A549 (cell line): ENCODE results near the gene VPS29. TPM values are rescaled to one million over a fixed set of nuclear protein-coding genes. Genes with fewer than 3 reads are reported as not detected.
"Not testable (repeated sequence)": the region's sequence is repeated elsewhere in the genome, so short reads cannot be mapped to it uniquely, and the experiment has no call there.

ENCODE experiments used
- ATAC-seq, 2 experiments: fragments of 200-7000 bp in 1 of 2; fragments of >200 bp in 1 of 2; cut with Nextera tagmentation in 1 of 2; cut with Tn5 transposase in 1 of 2; 3 replicates each; pipeline versions ENCODE4 v1.8.0 to v1.9.1; 2018 to 2020; ENCODE audit warnings: mild to moderate bottlenecking in 1 of 2, moderate library complexity in 1 of 2
- CTCF ChIA-PET: fragments of 300-600 bp; sonication (Branson Sonifier 250); formaldehyde crosslinking; extraction: SDS; loops from one replicate; lab custom pipeline; 2021; ENCODE audit warnings: antibody characterized with exemption, inconsistent platforms; lab: Yijun Ruan, JAX
- POLR2A ChIA-PET: fragments of 350-600 bp; formaldehyde crosslinking; extraction: SDS; loops from one replicate; lab custom pipeline; 2021; ENCODE audit warnings: antibody characterized with exemption, inconsistent platforms; lab: Yijun Ruan, JAX
- DNase-seq, 2 experiments: peaks; one replicate each; pipeline versions ENCODE4 v3.0.0 to v3.0.0-alpha.2; 2011 to 2016; ENCODE audit warnings: low read depth in 1 of 2, low spot score in 1 of 2
- FAIRE-seq: peaks from 2 replicates; lab custom pipeline; 2011; peaks lifted over from hg19 to GRCh38; lab: Jason Lieb, UNC
- H3K27ac ChIP-seq, 2 experiments: fragments of >200 bp; sonication (Bioruptor Twin); formaldehyde crosslinking; 3 replicates each; pipeline ENCODE4 v1.5.1; 2016 to 2017
- H3K4me1 ChIP-seq: fragments of >200 bp; sonication (Bioruptor Twin); formaldehyde crosslinking; 3 replicates; pipeline ENCODE4 v1.6.1; 2016
- H3K4me2 ChIP-seq: fragments of >200 bp; sonication (Bioruptor Twin); formaldehyde crosslinking; 3 replicates; pipeline ENCODE4 v1.6.1; 2016
- H3K4me3 ChIP-seq: fragments of >200 bp; sonication (Bioruptor Twin); formaldehyde crosslinking; 3 replicates; pipeline ENCODE4 v1.5.1; 2016
- H3K9me3 ChIP-seq: fragments of >200 bp; sonication (Bioruptor Twin); formaldehyde crosslinking; 3 replicates; pipeline ENCODE4 v1.6.1; 2016
- CBX2 ChIP-seq: fragments of 200-600 bp; sonication (generic); IDR thresholded peaks from 2 replicates; pipeline ENCODE4 v1.6.1; 2016; ENCODE audit warnings: low read depth, mild to moderate bottlenecking, borderline replicate concordance
- EHMT2 ChIP-seq: fragments of 200-600 bp; sonication (generic); IDR thresholded peaks from 2 replicates; pipeline ENCODE4 v1.6.1; 2016; ENCODE audit warnings: antibody characterized with exemption, low read depth, mild to moderate bottlenecking, moderate library complexity
- GATA3 ChIP-seq: IDR thresholded peaks from 2 replicates; pipeline ENCODE4 v1.6.1; 2012; ENCODE audit warnings: borderline replicate concordance
- HEYL ChIP-seq: fragments of 250-450 bp; sonication (Bioruptor Pico); IDR thresholded peaks from 2 replicates; pipeline ENCODE4 v1.8.0; 2021; ENCODE audit warnings: mild to moderate bottlenecking, moderate library complexity
- HOXA7 ChIP-seq: fragments of 250-450 bp; sonication (Bioruptor Pico); IDR thresholded peaks from 2 replicates; pipeline ENCODE4 v1.5.0; 2020; ENCODE audit warnings: mild to moderate bottlenecking, moderate library complexity
- HOXB5 ChIP-seq: fragments of 250-450 bp; sonication (Bioruptor Pico); IDR thresholded peaks from 2 replicates; pipeline ENCODE4 v1.5.0; 2020; ENCODE audit warnings: mild to moderate bottlenecking, moderate library complexity
- JUN ChIP-seq, 2 experiments: fragments of >200 bp; sonication (Bioruptor Twin); formaldehyde crosslinking; IDR thresholded peaks; 2 replicates in 1 of 2; 3 replicates in 1 of 2; pipeline ENCODE4 v1.6.1; 2016 to 2017
- NFE2L2 ChIP-seq: fragments of 150-350 bp; conservative IDR thresholded peaks from 2 replicates; pipeline ENCODE4 v1.6.1; 2014; ENCODE audit warnings: low read length
- NPAS2 ChIP-seq: fragments of 250-450 bp; sonication (Bioruptor Pico); IDR thresholded peaks from 2 replicates; pipeline ENCODE4 v1.8.0; 2022; ENCODE audit warnings: mild to moderate bottlenecking, moderate library complexity, borderline replicate concordance
- NR3C1 ChIP-seq: fragments of >200 bp; sonication (Bioruptor Twin); formaldehyde crosslinking; IDR thresholded peaks from 3 replicates; pipeline ENCODE4 v1.6.1; 2017
- PHF8 ChIP-seq: fragments of 200-600 bp; sonication (generic); IDR thresholded peaks from 2 replicates; pipeline ENCODE4 v1.6.1; 2016; ENCODE audit warnings: low read depth, mild to moderate bottlenecking, antibody characterized with exemption, moderate library complexity, borderline replicate concordance
- RARB ChIP-seq: fragments of 250-450 bp; sonication (Bioruptor Pico); IDR thresholded peaks from 2 replicates; pipeline ENCODE4 v1.8.0; 2021; ENCODE audit warnings: mild to moderate bottlenecking, moderate library complexity
- RCOR1 ChIP-seq: fragments of 150-350 bp; IDR thresholded peaks from 2 replicates; pipeline ENCODE4 v1.6.1; 2014; ENCODE audit warnings: antibody characterized with exemption, low read length, low read depth
- RFX5 ChIP-seq: fragments of 450-650 bp; IDR thresholded peaks from 2 replicates; pipeline ENCODE4 v1.7.1; 2014; ENCODE audit warnings: antibody characterized with exemption, mild to moderate bottlenecking, moderate library complexity
- SREBF2 ChIP-seq: fragments of 450-650 bp; IDR thresholded peaks from 2 replicates; pipeline ENCODE4 v1.6.1; 2014; ENCODE audit warnings: mild to moderate bottlenecking, moderate library complexity
- TP53 ChIP-seq: fragments of 250-450 bp; sonication (Bioruptor Pico); IDR thresholded peaks from 2 replicates; pipeline ENCODE4 v1.5.0; 2021; ENCODE audit warnings: mild to moderate bottlenecking, moderate library complexity
- ZC3H11A ChIP-seq: fragments of 450-650 bp; IDR thresholded peaks from 2 replicates; pipeline ENCODE4 v1.6.1; 2014; ENCODE audit warnings: antibody characterized with exemption, mild to moderate bottlenecking
- WGBS: methylation state at CpG from one replicate; pipeline ENCODE4 v1.1.6; 2017; ENCODE audit errors: missing lambda C conversion rate; 5-methylcytosine and 5-hydroxymethylcytosine counted together
- polyA plus RNA-seq, 4 experiments: library from polyadenylated mRNA; depleted of rRNA in 3 of 4; stranded (reverse); fragments of >200 nt; fragmentation: RNase III in 1 of 4; extraction: RNeasy Plus Mini Kit Qiagen cat#74134 plus additional on column Dnase treatment in 1 of 4; gene quantifications; 2 replicates in 3 of 4; 3 replicates in 1 of 4; pipeline ENCODE4 v1.2.3, GENCODE V29; 2011 to 2017
- TF ChIP-seq, protein P1 (sequence below): IDR thresholded peaks from 2 replicates; pipeline ENCODE4 v1.6.1; 2012
- TF ChIP-seq, protein P2 (sequence below): fragments of 150-350 bp; IDR thresholded peaks from 2 replicates; pipeline ENCODE4 v1.6.1; 2014; ENCODE audit warnings: low read depth, mild to moderate bottlenecking, low read length
- TF ChIP-seq, protein P3 (sequence below): fragments of >200 bp; sonication (Bioruptor Twin); formaldehyde crosslinking; IDR thresholded peaks from 3 replicates; pipeline ENCODE4 v1.5.1; 2016

Gene VPS29
- polyA plus RNA-seq, 2 of the 4 experiments (the other 2 are of a cell fraction) = 183 to 230 TPM

GRCh38 chr12:110465024-110465423, 36.9 kb downstream of the VPS29 start:
- no peak overlapping the region for H3K27ac ChIP-seq
- TF ChIP-seq ZC3H11A (no peak), NFE2L2 (no peak), NPAS2 (no peak), NR3C1 (no peak)
- CTCF ChIA-PET = interaction anchor here (10.5 to 12.5 kb wide), 2 partner anchors 11 to 135 kb away, joined by 133 to 168 read pairs; partner anchors contain the start of gene ARPC3
- ATAC-seq (no peak), FAIRE-seq (no peak), DNase-seq (no peak)
- H3K4me1 ChIP-seq = peaks cover 16% of the 10 kb centered on the region; the same call in 2 of the 3 replicates
- no peak overlapping the region for H3K4me3 ChIP-seq
- no peaks in the 10 kb centered on the region for H3K9me3 ChIP-seq
- POLR2A ChIA-PET = interaction anchor here (0.5 kb wide), 1 partner anchor 27 kb away, joined by 4 read pairs; no protein-coding TSS in a partner anchor
- 100% methylated on average over 2 of the region's 2 CpGs for WGBS
- H3K4me2 ChIP-seq = no peak overlapping the region

DNA sequence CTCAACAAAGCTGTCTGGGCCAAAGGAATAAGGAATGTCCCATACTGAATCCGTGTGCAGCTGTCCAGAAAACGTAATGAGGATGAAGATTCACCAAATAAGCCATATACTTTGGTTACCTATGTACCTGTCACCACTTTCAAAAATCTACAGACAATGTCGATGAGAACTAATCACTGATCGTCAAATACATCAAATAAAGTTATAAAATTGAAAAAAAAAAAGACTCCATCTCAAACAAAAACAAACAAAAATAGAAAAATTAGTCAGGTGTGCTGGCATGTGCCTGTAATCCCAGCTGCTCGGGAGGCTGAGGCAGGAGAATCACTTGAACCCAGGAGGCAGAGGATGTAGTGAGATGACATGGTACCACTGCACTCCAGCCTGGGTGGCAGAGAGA, 40.7 kb downstream of the VPS29 start:
- H3K9me3 ChIP-seq, H3K4me1 ChIP-seq, FAIRE-seq, H3K4me2 ChIP-seq, ATAC-seq, H3K4me3 ChIP-seq, DNase-seq, H3K27ac ChIP-seq, POLR2A ChIA-PET: not testable (repeated sequence)
- 82% methylated on average over 5 of the region's 5 CpGs for WGBS
- CTCF ChIA-PET = interaction anchor here (10.5 kb wide), 1 partner anchor 7 kb away, joined by 133 read pairs; the partner anchor contains the start of gene ARPC3

GRCh38 chr12:110458756-110459155, 43.2 kb downstream of the VPS29 start:
- ChIA-PET CTCF (interaction anchor here (0.7 to 12.5 kb wide), 7 partner anchors 7 to 639 kb away, joined by 3 to 133 read pairs (median 3); partner anchors contain the start of genes ARPC3, FAM216A and GPN3), POLR2A (interaction anchor here (1.8 kb wide), 1 partner anchor 9 kb away, joined by 4 read pairs; the partner anchor contains the start of gene ARPC3)

More at GRCh38 chr12:110458756-110459155, 43.2 kb downstream of the VPS29 start:
- no peak overlapping the region for H3K27ac ChIP-seq
- FAIRE-seq = no peak
- TF ChIP-seq RFX5 (no peak), HOXA7 (CRISPR knock-in tag) (no peak), SREBF2 (no peak), GATA3 (no peak), TP53 (CRISPR knock-in tag) (no peak), RCOR1 (no peak), RARB (CRISPR knock-in tag) (no peak), PHF8 (no peak), ZC3H11A (no peak), EHMT2 (no peak), JUN (IDR thresholded peaks at IDR 0.05) (no peak), HOXB5 (CRISPR knock-in tag) (no peak), HEYL (no peak), CBX2 (no peak)
- TF ChIP-seq, protein P1, sequence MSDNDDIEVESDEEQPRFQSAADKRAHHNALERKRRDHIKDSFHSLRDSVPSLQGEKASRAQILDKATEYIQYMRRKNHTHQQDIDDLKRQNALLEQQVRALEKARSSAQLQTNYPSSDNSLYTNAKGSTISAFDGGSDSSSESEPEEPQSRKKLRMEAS = no peak
- TF ChIP-seq, protein P2, sequence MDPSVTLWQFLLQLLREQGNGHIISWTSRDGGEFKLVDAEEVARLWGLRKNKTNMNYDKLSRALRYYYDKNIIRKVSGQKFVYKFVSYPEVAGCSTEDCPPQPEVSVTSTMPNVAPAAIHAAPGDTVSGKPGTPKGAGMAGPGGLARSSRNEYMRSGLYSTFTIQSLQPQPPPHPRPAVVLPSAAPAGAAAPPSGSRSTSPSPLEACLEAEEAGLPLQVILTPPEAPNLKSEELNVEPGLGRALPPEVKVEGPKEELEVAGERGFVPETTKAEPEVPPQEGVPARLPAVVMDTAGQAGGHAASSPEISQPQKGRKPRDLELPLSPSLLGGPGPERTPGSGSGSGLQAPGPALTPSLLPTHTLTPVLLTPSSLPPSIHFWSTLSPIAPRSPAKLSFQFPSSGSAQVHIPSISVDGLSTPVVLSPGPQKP = no peak
- TF ChIP-seq, protein P3, sequence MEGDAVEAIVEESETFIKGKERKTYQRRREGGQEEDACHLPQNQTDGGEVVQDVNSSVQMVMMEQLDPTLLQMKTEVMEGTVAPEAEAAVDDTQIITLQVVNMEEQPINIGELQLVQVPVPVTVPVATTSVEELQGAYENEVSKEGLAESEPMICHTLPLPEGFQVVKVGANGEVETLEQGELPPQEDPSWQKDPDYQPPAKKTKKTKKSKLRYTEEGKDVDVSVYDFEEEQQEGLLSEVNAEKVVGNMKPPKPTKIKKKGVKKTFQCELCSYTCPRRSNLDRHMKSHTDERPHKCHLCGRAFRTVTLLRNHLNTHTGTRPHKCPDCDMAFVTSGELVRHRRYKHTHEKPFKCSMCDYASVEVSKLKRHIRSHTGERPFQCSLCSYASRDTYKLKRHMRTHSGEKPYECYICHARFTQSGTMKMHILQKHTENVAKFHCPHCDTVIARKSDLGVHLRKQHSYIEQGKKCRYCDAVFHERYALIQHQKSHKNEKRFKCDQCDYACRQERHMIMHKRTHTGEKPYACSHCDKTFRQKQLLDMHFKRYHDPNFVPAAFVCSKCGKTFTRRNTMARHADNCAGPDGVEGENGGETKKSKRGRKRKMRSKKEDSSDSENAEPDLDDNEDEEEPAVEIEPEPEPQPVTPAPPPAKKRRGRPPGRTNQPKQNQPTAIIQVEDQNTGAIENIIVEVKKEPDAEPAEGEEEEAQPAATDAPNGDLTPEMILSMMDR = no peak
- TF ChIP-seq, all 56 proteins: peak for 0
- DNase-seq (no peak), ATAC-seq (no peak)
- H3K4me1 ChIP-seq = no peaks in the 10 kb centered on the region
- no peak overlapping the region for H3K4me2 ChIP-seq
- H3K4me3 ChIP-seq = no peak overlapping the region
- WGBS = 93% methylated on average over 4 of the region's 4 CpGs
- H3K9me3 ChIP-seq = no peaks in the 10 kb centered on the region
